22Rv1 (cell line): Measurements from ENCODE around the gene LMNB1.

Source experiments
- CTCF ChIP-seq: fragments of 450-650 bp; IDR thresholded peaks from 2 replicates; pipeline ENCODE4 v1.5.1; 2017; ENCODE audit warnings: mild to moderate bottlenecking
- ZFX ChIP-seq: fragments of 450-650 bp; IDR thresholded peaks from 2 replicates; pipeline ENCODE4 v1.6.1; 2017; ENCODE audit warnings: antibody characterized with exemption, borderline replicate concordance

GRCh38 chr5:126878634-126879033 lies 101.7 kb downstream of the LMNB1 start:
- TF ChIP-seq CTCF (no peak), ZFX (no peak)
